Common myeloid progenitor, CD34-positive (primary cell): ENCODE results near the gene ERGIC1.

Source experiments
- CTCF ChIA-PET: fragments of 350-600 bp; sonication (Branson Sonifier 250); formaldehyde crosslinking; loops from one replicate; lab custom pipeline; 2021; ENCODE audit warnings: antibody characterized with exemption; lab: Charles Lee
- POLR2A ChIA-PET: fragments of 350-600 bp; sonication (Branson Sonifier 250); formaldehyde crosslinking; loops from one replicate; lab custom pipeline; 2021; ENCODE audit warnings: antibody characterized with exemption; lab: Charles Lee
- DNase-seq, 3 donors: peaks; one replicate each; pipeline versions ENCODE4 v3.0.0 to v3.0.0-alpha.2; 2013
- H3K27ac ChIP-seq, 2 experiments: 1 replicate in 1 of 2; 2 replicates in 1 of 2; pipeline ENCODE4 v1.7.0; 2013; ENCODE audit warnings: inconsistent platforms in 2 of 2, low read length in 2 of 2, mild to moderate bottlenecking in 2 of 2, low read depth in 1 of 2, moderate library complexity in 1 of 2; ENCODE audit not compliant: severe bottlenecking in 2 of 2, insufficient read depth in 1 of 2, poor library complexity in 1 of 2
- H3K27me3 ChIP-seq, 5 experiments: replicated peaks in 2 of 5; 1 replicate in 3 of 5; 2 replicates in 2 of 5; pipeline versions ENCODE4 v1.6.1 to v1.7.0; 2013; ENCODE audit warnings: low read length in 4 of 5, mild to moderate bottlenecking in 2 of 5, moderate library complexity in 2 of 5, inconsistent platforms in 1 of 5; ENCODE audit not compliant: insufficient read depth in 5 of 5, control insufficient read depth in 4 of 5
- H3K36me3 ChIP-seq, 4 experiments: 1 replicate in 2 of 4; 2 replicates in 2 of 4; pipeline versions ENCODE4 v1.6.1 to v1.7.0; 2013; ENCODE audit warnings: low read length in 3 of 4, control low read depth in 1 of 4, mild to moderate bottlenecking in 1 of 4; ENCODE audit not compliant: control insufficient read depth in 4 of 4, insufficient read depth in 4 of 4
- H3K4me1 ChIP-seq, 4 experiments: 1 replicate in 3 of 4; 2 replicates in 1 of 4; pipeline versions ENCODE4 v1.6.1 to v1.7.1; 2013; ENCODE audit warnings: low read length in 3 of 4, mild to moderate bottlenecking in 3 of 4, control low read depth in 1 of 4, inconsistent platforms in 1 of 4, moderate library complexity in 1 of 4; ENCODE audit not compliant: control insufficient read depth in 4 of 4, insufficient read depth in 4 of 4; ENCODE audit errors: control extremely low read depth in 1 of 4
- H3K4me3 ChIP-seq, 7 experiments: 1 replicate in 4 of 7; 2 replicates in 3 of 7; pipeline versions ENCODE4 v1.5.1 to v1.7.0; 2013; ENCODE audit warnings: mild to moderate bottlenecking in 7 of 7, low read length in 6 of 7, moderate library complexity in 6 of 7, inconsistent platforms in 2 of 7, low read depth in 2 of 7, control low read depth in 1 of 7; ENCODE audit not compliant: insufficient read depth in 4 of 7, control insufficient read depth in 1 of 7; ENCODE audit errors: extremely low read depth in 1 of 7
- H3K9me3 ChIP-seq, 5 experiments: 1 replicate in 4 of 5; 2 replicates in 1 of 5; pipeline versions ENCODE4 v1.6.1 to v1.7.1; 2013; ENCODE audit warnings: low read length in 4 of 5, mild to moderate bottlenecking in 2 of 5, inconsistent platforms in 1 of 5, low read depth in 1 of 5, moderate library complexity in 1 of 5; ENCODE audit not compliant: control insufficient read depth in 4 of 5, insufficient read depth in 2 of 5; ENCODE audit errors: control extremely low read depth in 1 of 5
- WGBS: methylation state at CpG from one replicate; pipeline ENCODE4 v1.1.5; 2013; ENCODE audit not compliant: insufficient coverage; 5-methylcytosine and 5-hydroxymethylcytosine counted together

Gene ERGIC1

DNA sequence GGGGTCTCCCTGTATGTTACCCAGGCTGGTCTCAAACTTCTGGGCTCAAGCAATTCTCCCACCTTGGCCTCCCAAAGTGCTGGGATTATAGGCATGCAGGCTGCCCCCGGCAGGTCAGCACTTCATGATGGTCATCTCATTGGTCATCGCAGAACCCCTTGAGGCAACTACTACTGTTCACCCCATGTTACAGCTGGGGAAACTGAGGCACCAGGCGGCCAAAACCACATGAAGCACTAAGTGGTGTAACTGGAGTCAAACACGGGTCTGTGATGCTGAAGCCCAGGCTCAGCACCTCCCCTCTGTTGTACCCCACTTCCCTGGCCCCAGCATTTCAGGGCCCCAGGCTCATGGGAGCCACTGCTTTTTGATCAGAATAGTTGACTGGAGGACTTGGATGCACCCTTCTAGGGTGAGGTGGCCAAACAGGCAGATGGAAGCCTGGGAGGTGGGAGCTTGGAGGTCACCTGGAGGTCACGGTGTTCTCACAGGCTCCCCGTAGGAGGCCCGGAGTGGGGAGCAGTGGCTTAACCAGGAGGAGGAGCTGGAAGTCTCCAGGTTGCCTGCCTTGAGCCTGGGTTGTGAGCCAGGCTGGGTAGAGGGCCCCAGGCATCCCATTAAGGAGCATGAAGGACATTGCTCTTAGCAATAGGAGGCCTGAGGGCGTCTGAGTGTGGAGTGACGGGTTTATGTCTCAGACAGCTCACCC lies 67.9 kb downstream of the ERGIC1 start:
- Histone ChIP-seq H3K4me3 (no peak overlapping the region), H3K36me3 (peaks cover 3 to 68% (median 45%) of the 10 kb centered on the region in 4 experiments), H3K4me1 (peaks cover 0 to 47% (median 22%) of the 10 kb centered on the region in 4 experiments), H3K9me3 (no peaks in the 10 kb centered on the region), H3K27ac (peak overlapping the region in 1 of 2 experiments; percentile 46), H3K27me3 (no peaks in the 10 kb centered on the region)
- ChIA-PET CTCF (interaction anchor here (1.0 to 1.2 kb wide), 2 partner anchors 19 to 195 kb away, joined by 3 to 4 read pairs; no protein-coding TSS in a partner anchor), POLR2A (interaction anchor here (0.7 kb wide), 1 partner anchor 61 kb away, joined by 3 read pairs; no protein-coding TSS in a partner anchor)
- WGBS, result 97% methylated on average over 8 of the region's 9 CpGs
- no peak for DNase-seq

DNA sequence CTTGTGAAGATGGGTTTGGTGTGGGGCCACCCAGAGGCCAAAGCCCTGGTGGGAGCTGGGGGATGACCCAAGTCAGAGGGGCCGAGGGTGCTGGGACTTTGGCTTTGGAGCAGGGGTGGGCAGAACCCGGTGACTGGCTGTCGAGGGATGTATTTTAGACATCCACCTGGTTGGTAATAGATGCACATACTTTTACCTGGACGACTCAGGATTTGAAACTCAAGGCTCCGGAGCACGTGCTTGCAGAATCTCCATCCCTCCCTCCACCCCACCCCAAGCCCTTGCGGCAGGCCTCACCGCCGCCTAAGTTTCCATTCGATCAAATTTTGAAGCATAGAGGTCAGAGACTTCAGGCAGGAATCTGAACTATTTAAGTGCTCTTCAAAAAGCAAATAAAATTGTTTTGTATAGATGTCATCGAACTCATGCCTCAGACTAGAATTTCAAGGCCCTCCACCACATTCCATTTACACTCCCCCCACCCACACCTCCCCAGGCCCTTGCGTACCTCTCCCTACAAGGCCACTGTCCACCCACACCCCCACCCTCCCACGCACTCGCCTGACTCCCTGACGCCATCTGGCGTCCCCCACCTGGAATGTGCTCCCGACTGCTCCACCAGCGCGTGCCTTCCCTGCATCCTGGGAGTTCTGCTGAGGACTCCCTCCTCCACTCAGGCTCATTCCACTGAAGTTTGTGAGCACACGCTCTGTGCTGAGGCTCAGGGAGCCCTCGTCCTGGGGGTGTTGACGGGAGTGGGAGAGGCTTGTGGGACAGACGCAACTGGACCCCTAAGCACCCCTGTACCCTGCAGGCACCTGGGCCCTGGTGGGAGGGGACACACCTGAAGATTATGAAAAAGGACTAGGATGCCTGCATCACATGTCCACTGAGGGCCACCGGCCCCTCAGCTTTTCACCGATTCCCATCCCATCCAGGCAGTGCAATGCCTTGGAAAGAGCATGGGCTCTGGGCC lies 68.7 kb downstream of the ERGIC1 start:
- Histone ChIP-seq H3K9me3 (no peaks in the 10 kb centered on the region), H3K36me3 (peaks cover 3 to 64% (median 41%) of the 10 kb centered on the region in 4 experiments), H3K4me3 (no peak overlapping the region), H3K27me3 (no peaks in the 10 kb centered on the region), H3K27ac (no peak overlapping the region), H3K4me1 (peaks cover 0 to 39% (median 18%) of the 10 kb centered on the region in 4 experiments)
- WGBS, result 98% methylated on average over 18 of the region's 25 CpGs
- ChIA-PET CTCF (interaction anchor here (1.1 to 1.2 kb wide), 2 partner anchors 25 to 196 kb away, joined by 3 to 4 read pairs; no protein-coding TSS in a partner anchor), POLR2A (no interaction called here)
- DNase-seq, result no peak

DNA sequence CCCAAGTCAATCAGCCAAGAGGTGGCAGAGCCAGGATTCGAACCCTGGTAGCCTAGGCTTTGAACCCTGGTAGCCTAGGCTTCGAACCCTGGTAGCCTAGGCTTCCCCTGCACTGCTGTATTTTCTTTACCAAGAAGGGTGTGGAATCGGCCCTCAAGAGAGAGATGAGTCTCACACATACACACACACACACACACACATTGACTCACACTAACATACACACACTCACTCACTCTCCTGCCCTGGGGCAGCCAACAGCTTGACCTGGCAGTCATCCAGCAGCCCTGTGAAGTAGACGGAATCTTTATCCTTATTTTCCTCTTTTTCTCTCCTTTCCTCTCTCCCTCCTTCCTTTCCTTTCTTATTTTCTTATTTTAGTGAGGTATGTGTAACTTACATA lies 69.7 kb downstream of the ERGIC1 start:
- 44% methylated on average over 1 of the region's 4 CpGs for WGBS
- Histone ChIP-seq H3K36me3 (peaks cover 0 to 57% (median 32%) of the 10 kb centered on the region in 4 experiments), H3K4me3 (no peak overlapping the region), H3K27ac (no peak overlapping the region), H3K27me3 (no peaks in the 10 kb centered on the region), H3K9me3 (no peaks in the 10 kb centered on the region), H3K4me1 (peaks cover 0 to 32% (median 12%) of the 10 kb centered on the region in 4 experiments)
- ChIA-PET CTCF (interaction anchor here (0.6 to 1.4 kb wide), 6 partner anchors 22 to 189 kb away, joined by 3 to 5 read pairs (median 4); no protein-coding TSS in a partner anchor), POLR2A (interaction anchor here (0.5 kb wide), 1 partner anchor 127 kb away, joined by 4 read pairs; no protein-coding TSS in a partner anchor)
- peak in 2 of 3 donors; percentile 39 to 56 for DNase-seq

DNA sequence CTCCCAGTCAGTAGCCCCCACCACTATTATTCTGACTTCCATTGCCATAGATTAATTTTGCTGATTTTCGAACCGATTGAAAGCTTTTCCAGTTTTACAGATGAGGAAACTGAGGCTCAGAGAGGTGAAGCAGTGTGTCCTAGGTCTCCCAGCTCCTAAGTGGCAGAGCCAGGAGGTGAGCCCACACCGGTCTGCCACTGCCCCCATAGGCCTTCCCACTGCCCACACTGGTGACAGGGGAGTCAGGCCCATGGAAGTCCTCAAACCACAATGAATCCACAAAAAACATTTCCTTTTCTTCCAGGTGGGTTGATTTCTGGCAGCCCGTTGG lies 70.2 kb downstream of the ERGIC1 start:
- Histone ChIP-seq H3K9me3 (no peaks in the 10 kb centered on the region), H3K4me3 (no peak overlapping the region), H3K4me1 (peaks cover 0 to 32% (median 12%) of the 10 kb centered on the region in 4 experiments), H3K27ac (no peak overlapping the region), H3K27me3 (no peaks in the 10 kb centered on the region), H3K36me3 (peaks cover 0 to 52% (median 28%) of the 10 kb centered on the region in 4 experiments)
- CTCF ChIA-PET, result interaction anchor here (1.1 to 2.2 kb wide), 7 partner anchors 11 to 190 kb away, joined by 3 to 7 read pairs (median 5); no protein-coding TSS in a partner anchor
- no peak for DNase-seq
- 50% methylated on average over 4 of the region's 4 CpGs for WGBS
- POLR2A ChIA-PET, result interaction anchor here (0.5 kb wide), 1 partner anchor 127 kb away, joined by 4 read pairs; no protein-coding TSS in a partner anchor

DNA sequence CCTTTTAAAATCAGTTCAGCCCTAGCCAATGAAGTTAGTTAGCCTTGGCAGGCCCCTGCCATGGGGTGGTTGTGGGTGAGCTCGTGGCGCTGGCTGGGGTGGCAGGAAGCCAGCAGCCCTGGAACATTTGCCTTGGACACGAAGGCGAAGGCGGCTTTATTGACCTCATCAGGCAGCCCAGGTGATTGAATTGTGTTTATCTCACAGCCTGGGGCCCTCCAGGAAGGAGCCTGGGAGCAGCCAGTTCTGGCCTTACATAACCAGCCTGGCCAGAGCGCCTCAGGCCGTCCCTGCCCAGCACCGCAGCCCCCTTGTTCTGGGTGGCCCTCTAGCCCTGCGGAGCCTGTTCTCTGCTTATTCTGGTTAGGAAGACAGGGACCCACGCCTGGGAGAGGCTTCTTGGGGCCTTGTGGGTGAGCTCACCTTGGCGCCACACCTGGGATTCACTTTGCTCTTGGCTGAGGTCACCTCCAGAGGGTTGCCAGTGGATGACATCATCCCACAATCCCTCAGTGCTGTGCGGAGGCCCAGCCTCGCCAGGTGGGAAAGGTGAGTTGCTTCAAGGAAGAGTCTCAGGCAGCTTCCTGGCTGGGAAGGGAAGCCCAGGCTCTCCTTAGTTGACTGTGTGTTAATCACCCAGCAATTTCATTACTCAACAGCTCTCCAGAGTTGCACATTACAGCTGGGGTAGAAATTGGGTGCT lies 70.7 kb downstream of the ERGIC1 start:
- Histone ChIP-seq H3K36me3 (peaks cover 0 to 52% (median 29%) of the 10 kb centered on the region in 4 experiments), H3K9me3 (no peaks in the 10 kb centered on the region), H3K4me1 (peaks cover 0 to 32% (median 12%) of the 10 kb centered on the region in 4 experiments), H3K27ac (no peak overlapping the region), H3K27me3 (no peaks in the 10 kb centered on the region), H3K4me3 (no peak overlapping the region)
- POLR2A ChIA-PET, result no interaction called here
- CTCF ChIA-PET, result interaction anchor here (1.0 to 2.2 kb wide), 10 partner anchors 10 to 190 kb away, joined by 3 to 7 read pairs (median 5); no protein-coding TSS in a partner anchor
- DNase-seq, result peak in 2 of 3 donors; percentile 44 to 46
- 58% methylated on average over 9 of the region's 13 CpGs for WGBS
